HepG2 (cell line): ENCODE data around the gene ATPAF2. TPM values are rescaled to one million over a fixed set of nuclear protein-coding genes. Genes with fewer than 3 reads are reported as not detected.

ENCODE experiments used
- ATAC-seq: fragments of 200-7000 bp; cut with Tn5 transposase; 3 replicates; pipeline ENCODE4 v1.9.1; 2020; ENCODE audit warnings: mild to moderate bottlenecking, moderate library complexity
- Bru-seq: library from RNA; stranded (reverse); fragments of 400-500 nt; gene quantifications from one replicate; lab custom pipeline; 2021; lab: Mats Ljungman, UMichigan
- BruChase-seq, 2 experiments: library from RNA; stranded (reverse); fragments of 400-500 nt; gene quantifications; one replicate each; lab custom pipeline; 2021; lab: Mats Ljungman, UMichigan
- BruUV-seq: library from RNA; stranded (reverse); fragments of 400-500 nt; replicated peaks from 2 replicates; lab custom pipeline; 2021; lab: Mats Ljungman, UMichigan
- CTCF ChIA-PET: fragments of 300-600 bp; formaldehyde crosslinking; extraction: SDS; loops from one replicate; lab custom pipeline; 2021; ENCODE audit warnings: low total read pairs, inconsistent platforms, low intra/inter-chr PET ratio; lab: Yijun Ruan, JAX
- POLR2A ChIA-PET: fragments of 350-600 bp; sonication (Branson Sonifier 250); formaldehyde crosslinking; loops from one replicate; lab custom pipeline; 2020; ENCODE audit warnings: antibody characterized with exemption, inconsistent platforms; lab: Yijun Ruan, JAX
- DNase-seq: peaks from one replicate; pipeline ENCODE4 v3.0.0-alpha.2; 2015; ENCODE audit warnings: low spot score
- FAIRE-seq: peaks from 3 replicates; lab custom pipeline; 2011; peaks lifted over from hg19 to GRCh38; lab: Jason Lieb, UNC
- H2AFZ ChIP-seq: one replicate; pipeline ENCODE4 v1.6.1; 2011; ENCODE audit warnings: low read length, inconsistent platforms
- H3K27ac ChIP-seq: fragments of 300-600 bp; 3 replicates; pipeline ENCODE4 v1.8.0; 2011; ENCODE audit warnings: mixed run types, mild to moderate bottlenecking, mixed read lengths, low read length, inconsistent platforms; ENCODE audit not compliant: insufficient read depth; ENCODE audit errors: extremely low read length
- H3K27me3 ChIP-seq, 2 experiments: fragments of 200-600 bp in 1 of 2; 2 replicates in 1 of 2; 3 replicates in 1 of 2; pipeline versions ENCODE4 v1.6.0 to v1.8.0; 2011; ENCODE audit warnings: low read length in 2 of 2, mild to moderate bottlenecking in 2 of 2, moderate library complexity in 2 of 2, inconsistent platforms in 1 of 2; ENCODE audit not compliant: insufficient read depth in 2 of 2, control insufficient read depth in 1 of 2
- H3K36me3 ChIP-seq, 2 experiments: fragments of 200-600 bp in 1 of 2; replicated peaks in 1 of 2; 2 replicates in 1 of 2; 3 replicates in 1 of 2; pipeline versions ENCODE4 v1.5.1 to v1.8.0; 2011; ENCODE audit warnings: low read length in 2 of 2, inconsistent platforms in 1 of 2; ENCODE audit not compliant: insufficient read depth in 2 of 2, control insufficient read depth in 1 of 2
- H3K4me1 ChIP-seq: 2 replicates; pipeline ENCODE4 v1.5.1; 2012; ENCODE audit warnings: low read length, inconsistent platforms; ENCODE audit not compliant: insufficient read depth
- H3K4me2 ChIP-seq: 2 replicates; pipeline ENCODE4 v1.6.0; 2011; ENCODE audit warnings: low read depth, low read length, inconsistent platforms
- H3K4me3 ChIP-seq, 3 experiments: fragments of 200-600 bp in 1 of 3; sonication (generic), shearing (Covaris generic) in 1 of 3; replicated peaks in 1 of 3; 2 replicates each; pipeline ENCODE4 v1.5.1; 2011 to 2016; ENCODE audit warnings: low read length in 3 of 3, inconsistent platforms in 2 of 3, low read depth in 2 of 3, mild to moderate bottlenecking in 2 of 3, control low read depth in 1 of 3, mixed read lengths in 1 of 3; ENCODE audit not compliant: insufficient read depth in 1 of 3
- H3K79me2 ChIP-seq: one replicate; pipeline ENCODE4 v1.6.1; 2011; ENCODE audit warnings: low read length, inconsistent platforms; ENCODE audit not compliant: insufficient read depth
- H3K9ac ChIP-seq: 2 replicates; pipeline ENCODE4 v1.6.0; 2011; ENCODE audit warnings: mild to moderate bottlenecking, low read depth, low read length, inconsistent platforms; ENCODE audit not compliant: insufficient read depth
- H3K9me3 ChIP-seq: 2 replicates; pipeline ENCODE4 v1.5.1; 2012; ENCODE audit warnings: mild to moderate bottlenecking, low read length
- H4K20me1 ChIP-seq: 2 replicates; pipeline ENCODE4 v1.6.0; 2011; ENCODE audit warnings: inconsistent platforms, mild to moderate bottlenecking, low read length, moderate library complexity; ENCODE audit not compliant: insufficient read depth
- HOXA9 ChIP-seq: sonication (generic); formaldehyde crosslinking; IDR thresholded peaks from 2 replicates; pipeline ENCODE4 v1.8.1; 2022; ENCODE audit warnings: missing genetic modification reagents, mild to moderate bottlenecking, moderate library complexity, borderline replicate concordance
- KDM6A ChIP-seq: IDR thresholded peaks from 2 replicates; pipeline ENCODE4 v1.6.1; 2016; ENCODE audit warnings: low read depth
- MAF1 ChIP-seq: sonication (generic); formaldehyde crosslinking; IDR thresholded peaks from 2 replicates; pipeline ENCODE4 v1.5.0; 2020; ENCODE audit warnings: missing genetic modification reagents, borderline replicate concordance
- MEIS2 ChIP-seq: sonication (generic); formaldehyde crosslinking; IDR thresholded peaks from 2 replicates; pipeline ENCODE4 v1.9.0; 2021; ENCODE audit warnings: mild to moderate bottlenecking, missing genetic modification reagents
- MZF1 ChIP-seq: sonication (generic); formaldehyde crosslinking; IDR thresholded peaks from 2 replicates; pipeline ENCODE4 v1.8.1; 2023; ENCODE audit warnings: mild to moderate bottlenecking, missing genetic modification reagents, borderline replicate concordance
- NR3C1 ChIP-seq: sonication (generic); formaldehyde crosslinking; IDR thresholded peaks from 2 replicates; pipeline ENCODE4 v1.4.0; 2020; ENCODE audit warnings: missing genetic modification reagents
- NRL ChIP-seq: sonication (generic); formaldehyde crosslinking; IDR thresholded peaks from 2 replicates; pipeline ENCODE4 v1.5.0; 2020; ENCODE audit warnings: missing genetic modification reagents, mild to moderate bottlenecking, moderate library complexity, borderline replicate concordance
- TCF12 ChIP-seq, 2 experiments: fragments of 450-650 bp in 1 of 2; sonication (generic) in 1 of 2; formaldehyde crosslinking in 1 of 2; IDR thresholded peaks; 2 replicates each; pipeline versions ENCODE4 v1.6.1 to v1.8.0; 2017 to 2022; ENCODE audit warnings: antibody characterized with exemption in 1 of 2, mild to moderate bottlenecking in 1 of 2, missing genetic modification reagents in 1 of 2, moderate library complexity in 1 of 2
- ZFAT ChIP-seq: sonication (generic); formaldehyde crosslinking; conservative IDR thresholded peaks from 2 replicates; pipeline ENCODE4 v1.8.1; 2023; ENCODE audit warnings: missing genetic modification reagents, inconsistent platforms
- ZNF777 ChIP-seq: sonication (generic); formaldehyde crosslinking; IDR thresholded peaks from 2 replicates; pipeline ENCODE4 v1.4.0; 2020; ENCODE audit warnings: missing genetic modification reagents
- WGBS: methylation state at CpG from one replicate; pipeline ENCODE4 v1.1.6; 2017; ENCODE audit warnings: low lambda C conversion rate; 5-methylcytosine and 5-hydroxymethylcytosine counted together
- in situ Hi-C: cut with HindIII; loops from 2 replicates; pipeline ENCODE4 v1.10.0; 2017; ENCODE audit warnings: low pct_unique_long_range_greater_than_20kb; ENCODE audit not compliant: extremely low pct_ligation_motif_present
- intact Hi-C: fragments of 100-400 bp; cut with micrococcal nuclease; formaldehyde crosslinking; loops from one replicate; pipeline ENCODE4 v1.10.0; 2022; ENCODE audit not compliant: unreplicated experiment
- long read RNA-seq, 2 experiments: library from RNA in 1 of 2; library from polyadenylated mRNA in 1 of 2; stranded (forward) in 1 of 2; unstranded in 1 of 2; transcript quantifications; one replicate each; pipeline ENCODE4 v2.0.0, GENCODE V29; 2019 to 2022
- polyA minus RNA-seq, 3 experiments: library from RNA; depleted of rRNA, polyadenylated mRNA; stranded (reverse); fragments of >200 nt; gene quantifications; 2 replicates each; pipeline ENCODE4 v1.2.3, GENCODE V29; 2011; ENCODE audit warnings: low replicate concordance in 1 of 3
- polyA plus RNA-seq, 8 experiments: library from polyadenylated mRNA; depleted of rRNA in 3 of 8; stranded (reverse) in 7 of 8; unstranded in 1 of 8; fragments of >200 nt; fragmentation: Illumina TruSeq in 4 of 8; extraction: Trizol in 4 of 8; gene quantifications; 2 replicates each; pipeline versions ENCODE4 v1.2.1 to v1.2.3, GENCODE V29; 2011 to 2016; ENCODE audit warnings: low read depth in 4 of 8, missing spikeins in 1 of 8, mixed read lengths in 1 of 8; ENCODE audit not compliant: insufficient read depth in 1 of 8
- total RNA-seq, 5 experiments: library from RNA; depleted of rRNA; stranded (reverse); fragments of >200 nt; fragmentation: Illumina TruSeq; extraction: Trizol; gene quantifications; 2 replicates each; pipeline ENCODE4 v1.2.3, GENCODE V29; 2016; ENCODE audit warnings: low read depth in 1 of 5
- TF ChIP-seq, protein P1 (sequence below): sonication (generic); formaldehyde crosslinking; IDR thresholded peaks from 2 replicates; pipeline ENCODE4 v1.4.0; 2020; ENCODE audit warnings: missing genetic modification reagents
- TF ChIP-seq, protein P2 (sequence below): sonication (generic); formaldehyde crosslinking; IDR thresholded peaks from 2 replicates; pipeline ENCODE4 v1.4.0; 2020; ENCODE audit warnings: missing genetic modification reagents, mild to moderate bottlenecking, borderline replicate concordance

Gene ATPAF2
- total RNA-seq (2016; rRNA removed; fragmentation: Illumina TruSeq; extraction: Trizol) (14.2 and 15.0 TPM in 2 replicates), polyA plus RNA-seq (2011; rRNA removed) (16.0 and 16.5 TPM in 2 replicates), polyA minus RNA-seq (2011; rRNA and poly(A)+ RNA removed; ENCODE audit: low replicate concordance) (18.0 and 28.2 TPM in 2 replicates), Bru-seq, nascent RNA (percentile 62 among the genes with signal in this experiment), BruChase-seq, experiment 1, labeled RNA remaining after a 6-hour chase (percentile 77 among the genes with signal in this experiment), BruChase-seq, experiment 2, labeled RNA remaining after a 2-hour chase (percentile 71 among the genes with signal in this experiment)
- total RNA-seq (2016; cell fraction: cytosol; rRNA removed; fragmentation: Illumina TruSeq; extraction: Trizol; ENCODE audit: low read depth) = 8.8 and 12.0 TPM in 2 replicates
- total RNA-seq (2016; cell fraction: insoluble cytoplasmic fraction; rRNA removed; fragmentation: Illumina TruSeq; extraction: Trizol) = 14.9 and 18.9 TPM in 2 replicates
- total RNA-seq (2016; cell fraction: membrane; rRNA removed; fragmentation: Illumina TruSeq; extraction: Trizol) = 9.7 and 14.4 TPM in 2 replicates
- 12.8 and 14.7 TPM in 2 replicates for total RNA-seq (2016; cell fraction: nucleus; rRNA removed; fragmentation: Illumina TruSeq; extraction: Trizol)
- 8.0 and 9.7 TPM in 2 replicates for polyA plus RNA-seq (2011; cell fraction: cytosol; rRNA removed)
- polyA plus RNA-seq (2011; cell fraction: nucleus; rRNA removed) = 46.6 and 61.0 TPM in 2 replicates
- polyA plus RNA-seq (2012) = 10.3 and 10.4 TPM in 2 replicates
- 8.0 and 11.6 TPM in 2 replicates for polyA plus RNA-seq (2016; cell fraction: cytosol; fragmentation: Illumina TruSeq; extraction: Trizol; ENCODE audit: low read depth)
- 19.2 and 26.7 TPM in 2 replicates for polyA plus RNA-seq (2016; cell fraction: insoluble cytoplasmic fraction; fragmentation: Illumina TruSeq; extraction: Trizol; ENCODE audit: low read depth)
- 11.3 and 19.5 TPM in 2 replicates for polyA plus RNA-seq (2016; cell fraction: membrane; fragmentation: Illumina TruSeq; extraction: Trizol; ENCODE audit: low read depth)
- 37.0 and 37.2 TPM in 2 replicates for polyA plus RNA-seq (2016; cell fraction: nucleus; fragmentation: Illumina TruSeq; extraction: Trizol; ENCODE audit: insufficient read depth, low read depth)
- 7.1 and 8.4 TPM in 2 replicates for polyA minus RNA-seq (2011; cell fraction: cytosol; rRNA and poly(A)+ RNA removed)
- 23.1 and 28.8 TPM in 2 replicates for polyA minus RNA-seq (2011; cell fraction: nucleus; rRNA and poly(A)+ RNA removed)
- long read RNA-seq, experiment 1, transcript ATPAF2-206 (8 exons, 1,564 nt) = major isoform, 41 of 50 reads
- long read RNA-seq, experiment 1, partial matches to known transcripts = 1 of 50 reads
- long read RNA-seq, experiment 1, other reads (novel, unspliced or antisense) = 8 of 50 reads
- long read RNA-seq, experiment 2, partial matches to known transcripts = 3 of 30 reads
- long read RNA-seq, experiment 2, other reads (novel, unspliced or antisense) = 27 of 30 reads

DNA sequence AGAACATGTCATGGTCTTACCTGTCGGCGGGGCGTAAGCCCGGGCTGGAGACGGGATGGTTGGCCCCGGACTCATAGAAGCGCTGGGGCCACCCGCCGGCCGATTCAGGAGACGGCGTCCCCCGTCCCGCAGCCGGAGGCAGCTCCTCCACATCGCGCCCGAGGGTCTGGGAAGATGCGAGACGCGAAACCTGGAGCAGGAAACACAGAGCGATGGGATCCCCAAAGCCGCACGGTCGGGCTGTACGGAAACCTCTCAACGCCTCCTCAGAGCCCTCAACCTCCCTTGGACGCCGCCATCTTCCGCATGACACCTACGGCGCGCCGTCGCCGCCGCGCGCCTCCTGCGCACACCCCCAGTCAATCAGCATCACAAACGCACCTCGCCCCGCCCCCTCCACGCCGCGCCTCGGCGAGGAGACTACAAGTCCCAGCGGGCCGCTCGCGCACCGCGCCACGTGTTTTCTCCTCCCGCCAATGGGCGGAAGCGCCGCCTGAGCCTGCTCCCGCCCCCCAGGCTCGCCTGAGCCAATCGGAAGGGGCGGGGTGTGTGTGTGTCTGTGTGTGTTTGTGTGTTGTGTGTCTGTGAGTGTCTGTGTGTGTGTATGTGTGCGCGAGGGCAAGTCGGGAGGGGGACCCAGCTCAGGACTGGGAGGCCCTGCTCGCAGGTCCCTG, at the start of gene ATPAF2, which contains the start of gene GID4:
Gene ATPAF2 (minus strand): TSS at position 308 of the 674 bp plus-strand sequence. CDS start 155 bp downstream, at position 153.
Gene GID4 (plus strand): TSS at position 548 of the 674 bp plus-strand sequence. CDS start 57 bp downstream, at position 605.
- H3K79me2 ChIP-seq = peaks cover 21% of the 10 kb centered on the region
- 1% methylated on average over 15 of the region's 67 CpGs for WGBS
- H3K27ac ChIP-seq = peak within 1 kb of the TSS; percentile 58
- CTCF ChIA-PET = no interaction called here
- intact Hi-C loops (no loop called here), in situ Hi-C loops (loop anchor here (10.0 kb wide), 1 partner anchor 144 kb away; no protein-coding TSS in a partner anchor)
- H3K4me2 ChIP-seq = peak within 1 kb of the TSS; percentile 88
- no peak within 1 kb of the TSS for H2AFZ ChIP-seq
- H3K9me3 ChIP-seq = no peaks in the 10 kb centered on the region
- ATAC-seq = peak; percentile 90
- no TSS peak for BruUV-seq
- peak within 1 kb of the TSS; percentile 81 for H3K9ac ChIP-seq
- H3K4me1 ChIP-seq = peaks cover 60% of the 10 kb centered on the region
- peak within 1 kb of the TSS; percentile 73 to 89 (median 89) for H3K4me3 ChIP-seq
- peak; percentile 96 for DNase-seq
- FAIRE-seq = peak; percentile 89
- no peaks in the 10 kb centered on the region; the same call in 1 of the 2 replicates for H4K20me1 ChIP-seq
- POLR2A ChIA-PET = no interaction called here
- H3K27me3 ChIP-seq = no peaks in the 10 kb centered on the region; a peak in 1 of 5 replicates
- H3K36me3 ChIP-seq = 0 out of 5 replicates have a peak, but pooled peaks cover 0 to under 1% of the 10 kb centered on the region in 2 experiments
- TF ChIP-seq TCF12 (IDR thresholded peaks at IDR 0.05) = no peak
- no peak for TF ChIP-seq TCF12 (CRISPR knock-in tag; IDR thresholded peaks at IDR 0.05)
- TF ChIP-seq, protein P1, sequence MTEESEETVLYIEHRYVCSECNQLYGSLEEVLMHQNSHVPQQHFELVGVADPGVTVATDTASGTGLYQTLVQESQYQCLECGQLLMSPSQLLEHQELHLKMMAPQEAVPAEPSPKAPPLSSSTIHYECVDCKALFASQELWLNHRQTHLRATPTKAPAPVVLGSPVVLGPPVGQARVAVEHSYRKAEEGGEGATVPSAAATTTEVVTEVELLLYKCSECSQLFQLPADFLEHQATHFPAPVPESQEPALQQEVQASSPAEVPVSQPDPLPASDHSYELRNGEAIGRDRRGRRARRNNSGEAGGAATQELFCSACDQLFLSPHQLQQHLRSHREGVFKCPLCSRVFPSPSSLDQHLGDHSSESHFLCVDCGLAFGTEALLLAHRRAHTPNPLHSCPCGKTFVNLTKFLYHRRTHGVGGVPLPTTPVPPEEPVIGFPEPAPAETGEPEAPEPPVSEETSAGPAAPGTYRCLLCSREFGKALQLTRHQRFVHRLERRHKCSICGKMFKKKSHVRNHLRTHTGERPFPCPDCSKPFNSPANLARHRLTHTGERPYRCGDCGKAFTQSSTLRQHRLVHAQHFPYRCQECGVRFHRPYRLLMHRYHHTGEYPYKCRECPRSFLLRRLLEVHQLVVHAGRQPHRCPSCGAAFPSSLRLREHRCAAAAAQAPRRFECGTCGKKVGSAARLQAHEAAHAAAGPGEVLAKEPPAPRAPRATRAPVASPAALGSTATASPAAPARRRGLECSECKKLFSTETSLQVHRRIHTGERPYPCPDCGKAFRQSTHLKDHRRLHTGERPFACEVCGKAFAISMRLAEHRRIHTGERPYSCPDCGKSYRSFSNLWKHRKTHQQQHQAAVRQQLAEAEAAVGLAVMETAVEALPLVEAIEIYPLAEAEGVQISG (CRISPR knock-in tag) = peak; percentile 88
- TF ChIP-seq NR3C1 (CRISPR knock-in tag) = no peak
- no peak for TF ChIP-seq ZFAT (CRISPR knock-in tag)
- no peak for TF ChIP-seq KDM6A (CRISPR knock-in tag)
- no peak for TF ChIP-seq MZF1 (CRISPR knock-in tag)
- TF ChIP-seq NRL (CRISPR knock-in tag) = no peak; the same call in 1 of the 2 replicates
- TF ChIP-seq MAF1 (CRISPR knock-in tag) = peak; percentile 63; the same call in 1 of the 2 replicates
- TF ChIP-seq MEIS2 (CRISPR knock-in tag) = peak; percentile 93
- TF ChIP-seq HOXA9 (CRISPR knock-in tag) = no peak
- TF ChIP-seq, protein P2, sequence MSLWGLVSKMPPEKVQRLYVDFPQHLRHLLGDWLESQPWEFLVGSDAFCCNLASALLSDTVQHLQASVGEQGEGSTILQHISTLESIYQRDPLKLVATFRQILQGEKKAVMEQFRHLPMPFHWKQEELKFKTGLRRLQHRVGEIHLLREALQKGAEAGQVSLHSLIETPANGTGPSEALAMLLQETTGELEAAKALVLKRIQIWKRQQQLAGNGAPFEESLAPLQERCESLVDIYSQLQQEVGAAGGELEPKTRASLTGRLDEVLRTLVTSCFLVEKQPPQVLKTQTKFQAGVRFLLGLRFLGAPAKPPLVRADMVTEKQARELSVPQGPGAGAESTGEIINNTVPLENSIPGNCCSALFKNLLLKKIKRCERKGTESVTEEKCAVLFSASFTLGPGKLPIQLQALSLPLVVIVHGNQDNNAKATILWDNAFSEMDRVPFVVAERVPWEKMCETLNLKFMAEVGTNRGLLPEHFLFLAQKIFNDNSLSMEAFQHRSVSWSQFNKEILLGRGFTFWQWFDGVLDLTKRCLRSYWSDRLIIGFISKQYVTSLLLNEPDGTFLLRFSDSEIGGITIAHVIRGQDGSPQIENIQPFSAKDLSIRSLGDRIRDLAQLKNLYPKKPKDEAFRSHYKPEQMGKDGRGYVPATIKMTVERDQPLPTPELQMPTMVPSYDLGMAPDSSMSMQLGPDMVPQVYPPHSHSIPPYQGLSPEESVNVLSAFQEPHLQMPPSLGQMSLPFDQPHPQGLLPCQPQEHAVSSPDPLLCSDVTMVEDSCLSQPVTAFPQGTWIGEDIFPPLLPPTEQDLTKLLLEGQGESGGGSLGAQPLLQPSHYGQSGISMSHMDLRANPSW (CRISPR knock-in tag) = no peak; the same call in 1 of the 2 replicates
- TF ChIP-seq ZNF777 (CRISPR knock-in tag) = peak; percentile 35; the same call in 1 of the 2 replicates
